GM21619 (cell line): ENCODE data around the gene ISYNA1.

Experiments
- ATAC-seq: cut with Tn5 transposase; IDR thresholded peaks from one replicate; pipeline ENCODE4 v1.9.1; 2021; ENCODE audit not compliant: unreplicated experiment

Gene ISYNA1

DNA sequence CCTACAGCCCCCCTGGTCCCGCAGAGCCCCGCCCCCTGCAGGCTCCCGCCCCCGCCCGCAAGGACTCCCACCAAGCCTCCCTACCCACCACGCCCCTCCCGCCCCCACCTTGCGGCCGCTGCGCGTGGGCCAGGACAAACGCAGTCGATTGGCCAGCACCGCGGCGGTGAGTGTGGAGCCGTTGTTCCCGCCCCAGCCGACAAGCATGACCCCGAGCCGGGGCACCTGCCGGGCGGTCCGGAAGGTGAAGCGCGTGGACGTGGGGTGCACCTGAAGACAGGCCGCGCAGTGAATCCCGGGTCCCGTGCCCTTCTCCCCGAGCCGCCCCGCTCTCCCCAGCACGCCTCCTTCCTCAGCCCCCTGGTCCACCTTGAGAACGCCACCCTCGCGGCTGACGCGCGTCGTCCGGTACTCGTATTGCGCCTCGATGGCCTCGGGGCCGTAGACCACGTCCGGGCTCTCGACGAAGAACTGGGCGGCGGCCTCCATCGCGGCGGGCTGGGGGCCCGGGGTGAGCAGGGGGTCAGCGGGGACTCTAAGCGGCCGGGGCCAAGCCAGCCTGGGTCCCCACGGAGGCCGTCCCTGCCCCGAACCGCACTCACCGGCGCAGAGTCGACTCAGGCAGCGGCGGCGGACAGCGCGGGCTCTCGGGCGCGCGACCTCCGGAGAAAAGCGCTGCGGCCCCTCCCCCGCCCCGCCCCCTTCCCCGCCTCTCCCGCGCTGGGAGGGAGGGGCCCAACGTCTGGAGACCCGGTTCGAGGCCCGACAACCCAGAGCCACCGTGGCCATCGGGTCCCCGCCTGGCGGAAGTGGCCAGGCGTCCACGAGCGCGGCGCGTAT is at the start of gene ISYNA1:
TSS of gene ISYNA1 (minus strand) at position 643 of the 840 bp plus-strand sequence. CDS start at position 489, 154 bp downstream.
- ATAC-seq = no peak

DNA sequence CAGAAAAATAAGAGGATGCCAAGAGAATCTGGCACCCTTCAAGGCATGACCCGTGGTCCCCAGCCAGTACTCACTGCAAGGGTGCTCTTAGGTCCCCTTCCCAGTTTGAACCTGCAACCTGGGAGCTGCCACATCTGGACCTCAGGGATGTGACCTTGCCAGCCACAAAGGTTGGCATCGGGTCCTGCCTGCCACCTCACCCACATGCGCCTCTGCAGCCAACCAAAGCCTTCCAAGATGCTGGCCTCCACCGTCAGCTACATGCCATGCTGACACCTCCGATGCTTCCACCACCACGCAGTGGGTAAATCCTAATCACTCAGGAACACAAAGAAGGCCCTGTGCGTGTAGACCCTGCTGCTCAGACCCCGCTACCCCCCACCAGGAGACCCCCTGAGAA is 48.8 kb upstream of the ISYNA1 start:
- no peak for ATAC-seq

DNA sequence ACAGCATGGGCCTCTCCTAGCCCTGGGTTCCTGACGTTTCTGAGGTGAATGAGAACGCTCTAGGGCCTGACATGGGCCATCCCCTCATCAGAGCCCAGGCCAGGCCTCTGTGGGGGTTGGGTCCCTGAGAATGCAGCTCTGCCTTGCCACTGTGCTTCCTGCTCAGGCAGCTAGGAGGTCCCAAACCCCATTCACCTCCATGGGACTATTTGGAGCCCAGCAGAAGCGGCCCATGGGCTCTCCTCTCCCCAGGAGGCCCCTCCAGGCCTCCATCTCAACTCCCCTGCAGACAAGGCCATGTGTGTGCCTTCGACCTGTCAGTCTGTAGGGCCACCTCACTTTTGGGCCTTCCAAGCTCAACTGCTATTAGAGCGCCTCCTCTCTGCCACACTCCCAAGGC is 47.1 kb upstream of the ISYNA1 start:
- ATAC-seq = no peak

DNA sequence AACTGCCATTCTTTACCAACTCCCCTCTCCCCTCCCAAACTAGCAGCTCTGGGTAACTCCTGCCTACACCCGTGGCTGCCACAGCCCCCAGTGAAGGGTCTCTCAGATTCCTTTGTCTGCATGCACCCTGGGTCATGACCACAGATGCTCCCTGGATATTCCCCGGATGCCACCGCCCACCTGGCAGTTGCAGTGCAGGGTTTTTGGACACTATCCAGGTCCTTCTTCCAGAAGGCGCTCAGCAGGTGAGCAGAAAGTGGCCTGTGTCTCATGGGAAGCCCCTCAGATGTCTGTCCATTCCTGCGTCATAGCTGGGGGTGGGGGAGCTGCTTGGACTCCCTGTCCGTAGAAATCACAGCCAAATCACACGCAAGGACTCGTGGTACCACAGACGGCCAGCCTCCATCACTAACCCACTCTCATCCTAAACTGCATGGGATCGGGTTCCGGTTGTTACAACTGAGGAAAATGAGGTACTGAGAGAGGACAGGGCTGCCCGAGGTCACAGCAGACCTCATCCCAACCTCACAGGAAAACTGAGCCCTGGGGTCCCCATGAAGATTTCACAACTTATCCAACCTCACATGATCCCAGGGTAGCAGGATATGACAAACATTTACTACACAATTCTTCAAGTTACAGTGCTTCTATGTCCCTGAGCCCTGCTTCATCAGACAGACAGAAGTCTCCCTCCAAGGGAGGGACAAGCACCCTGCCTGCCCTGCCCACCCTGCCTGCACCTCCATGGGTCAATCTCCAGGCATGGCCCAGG is 45.4 kb upstream of the ISYNA1 start:
- ATAC-seq = no peak

DNA sequence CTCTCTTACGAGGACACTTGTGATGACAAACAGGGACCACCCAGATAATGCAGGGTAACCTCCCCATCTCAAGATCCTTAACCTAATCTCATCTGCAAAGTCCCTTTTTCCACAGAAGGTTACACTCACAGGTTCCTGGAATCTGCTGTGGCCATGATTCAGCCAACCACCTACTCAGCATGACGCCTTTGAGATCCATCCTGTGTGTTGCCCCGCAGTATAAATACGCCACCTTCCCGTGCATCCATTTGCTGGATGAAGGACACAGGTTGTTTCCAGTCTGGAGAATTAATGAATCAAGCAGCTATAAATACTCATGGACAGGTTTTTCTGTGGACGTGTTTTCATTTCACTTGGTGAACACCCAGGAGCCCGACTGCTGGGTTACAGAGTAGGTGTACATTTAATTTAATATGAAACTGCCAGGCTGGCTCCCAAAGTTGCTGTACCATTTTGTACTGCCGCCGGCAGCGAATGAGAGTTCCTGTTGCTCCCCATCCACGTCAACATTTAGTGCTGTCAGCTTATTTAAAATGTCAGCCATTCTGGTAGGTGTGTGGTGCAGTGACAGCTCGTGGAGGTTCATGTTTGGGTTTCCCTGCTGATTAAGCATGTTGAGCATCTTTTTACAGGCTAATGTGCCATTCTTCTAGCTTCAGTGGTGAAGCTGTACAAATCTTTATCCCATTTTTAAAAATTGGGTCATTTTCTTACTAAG is 43.7 kb upstream of the ISYNA1 start:
- no peak for ATAC-seq

DNA sequence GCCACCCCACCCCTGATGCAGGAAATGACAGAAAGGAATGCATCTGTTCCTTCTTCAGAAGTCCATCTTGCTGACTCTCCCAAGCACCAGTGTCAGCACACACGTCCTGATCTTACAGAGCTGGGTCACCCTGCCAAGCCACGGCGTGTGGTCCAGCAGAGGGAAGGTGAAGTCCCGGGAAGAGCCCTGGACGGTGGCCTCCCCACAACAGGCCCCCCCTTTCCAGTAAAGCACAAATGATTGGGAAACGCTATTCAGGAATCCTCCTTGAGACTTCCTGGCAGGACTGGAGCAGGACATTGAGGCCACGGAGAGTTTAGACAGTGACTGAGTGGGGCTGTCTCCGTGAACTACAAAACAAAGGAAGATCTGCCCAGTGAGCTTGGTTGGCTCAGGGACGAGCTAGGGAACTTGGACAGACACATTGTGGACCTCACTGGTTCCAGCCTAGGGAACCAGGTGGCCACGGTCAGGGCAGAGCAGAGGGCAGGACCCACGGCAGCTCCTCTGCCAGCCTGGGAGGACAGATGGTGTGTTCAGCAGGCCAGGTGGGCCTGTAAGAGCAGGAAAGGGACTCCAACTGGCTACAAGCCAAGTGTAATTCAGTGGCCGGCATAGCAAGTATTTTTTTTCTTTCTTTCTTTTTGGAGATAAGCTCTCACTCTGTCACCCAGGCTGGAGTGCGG is 42.2 kb upstream of the ISYNA1 start:
- no peak for ATAC-seq

DNA sequence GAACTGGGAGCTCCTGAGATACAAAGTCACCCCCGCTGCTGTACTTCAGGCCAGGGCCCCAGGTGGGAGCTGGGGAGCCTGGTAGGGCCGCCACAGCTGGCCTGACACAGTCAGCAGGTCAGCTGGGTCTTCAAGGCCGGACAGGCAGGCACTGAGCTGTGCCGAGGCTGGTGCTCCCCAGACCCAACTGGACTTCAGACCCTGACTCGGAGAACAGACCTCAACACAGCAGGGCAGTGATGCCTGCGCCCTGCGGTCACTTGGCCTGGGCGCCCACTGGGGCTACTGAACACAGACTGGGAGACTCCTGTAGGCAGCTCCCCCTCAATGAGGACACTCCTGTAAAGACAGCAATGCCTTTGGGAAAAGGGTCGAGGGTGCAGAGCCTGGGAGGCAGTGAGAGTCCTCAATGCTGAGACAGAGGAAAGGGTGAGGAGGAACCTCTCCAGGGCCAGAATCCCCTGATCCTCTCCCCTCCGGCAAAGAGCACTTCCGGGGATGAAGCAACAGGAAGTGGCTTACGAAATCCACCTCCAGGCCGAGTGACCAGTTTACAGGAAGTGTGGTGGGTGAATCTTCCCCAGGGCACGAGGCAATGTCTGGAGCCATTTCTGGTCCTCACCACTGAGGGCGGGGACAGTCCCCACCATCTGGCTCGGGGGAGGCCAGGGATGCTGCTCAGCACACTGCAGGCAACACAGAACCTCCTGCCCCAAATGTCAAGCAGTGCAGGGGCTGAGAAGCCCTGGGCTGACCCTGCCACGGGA is 40.8 kb upstream of the ISYNA1 start:
- ATAC-seq = peak; percentile 59

DNA sequence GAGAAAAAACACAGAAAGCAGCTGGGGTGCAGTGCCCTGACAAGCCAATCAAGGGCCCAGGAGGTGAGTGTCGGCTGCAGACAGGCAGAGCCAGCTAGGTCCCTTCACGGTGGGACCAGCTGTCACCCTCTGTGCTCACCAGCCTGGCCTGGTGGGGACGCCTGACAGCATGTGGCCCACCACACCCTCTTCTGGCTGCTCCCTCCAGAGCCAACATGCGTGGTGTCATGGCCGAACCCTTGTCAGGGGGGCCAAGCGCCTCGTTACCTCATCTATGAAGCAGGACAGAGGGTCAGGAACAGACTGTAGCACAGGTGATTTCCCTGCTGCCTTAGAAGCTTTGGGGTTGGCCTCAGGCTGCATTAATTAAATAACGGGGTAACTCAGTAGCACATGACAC is 40.0 kb upstream of the ISYNA1 start:
- ATAC-seq = no peak

DNA sequence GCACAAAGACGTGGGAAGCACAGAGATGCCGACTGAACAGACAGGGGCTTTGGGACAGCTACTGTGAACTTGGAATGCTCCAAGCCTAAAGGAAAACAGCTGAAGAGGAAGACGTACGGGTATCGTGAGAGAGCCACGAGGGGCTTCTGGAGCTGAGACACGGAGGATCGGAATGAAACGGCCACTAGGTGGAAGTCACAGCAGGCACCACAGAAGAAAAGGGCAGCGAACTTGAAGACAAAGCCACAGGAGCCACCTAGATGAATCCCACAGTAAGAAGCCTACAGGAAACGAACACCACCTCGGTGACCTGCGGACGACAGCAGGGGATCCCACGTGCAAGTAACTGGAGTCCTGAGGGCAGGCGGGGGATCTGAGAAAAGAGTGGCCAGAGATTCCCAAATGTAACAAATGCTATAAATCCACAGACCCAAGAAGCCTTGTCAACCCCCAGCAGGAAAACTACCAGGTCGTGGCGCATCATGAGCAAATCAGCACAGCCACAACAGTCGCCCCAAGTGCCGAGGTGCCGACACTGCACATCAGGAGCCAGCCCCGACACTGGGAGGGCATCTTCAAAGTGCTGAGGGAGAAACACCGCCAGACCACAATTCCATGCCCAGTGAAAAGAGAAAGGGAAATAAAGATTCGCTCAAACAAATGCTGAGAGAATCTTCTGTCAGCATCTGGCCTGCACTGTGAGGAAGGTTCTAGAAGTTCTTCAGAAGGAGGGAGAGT is 39.3 kb upstream of the ISYNA1 start:
- ATAC-seq = no peak

DNA sequence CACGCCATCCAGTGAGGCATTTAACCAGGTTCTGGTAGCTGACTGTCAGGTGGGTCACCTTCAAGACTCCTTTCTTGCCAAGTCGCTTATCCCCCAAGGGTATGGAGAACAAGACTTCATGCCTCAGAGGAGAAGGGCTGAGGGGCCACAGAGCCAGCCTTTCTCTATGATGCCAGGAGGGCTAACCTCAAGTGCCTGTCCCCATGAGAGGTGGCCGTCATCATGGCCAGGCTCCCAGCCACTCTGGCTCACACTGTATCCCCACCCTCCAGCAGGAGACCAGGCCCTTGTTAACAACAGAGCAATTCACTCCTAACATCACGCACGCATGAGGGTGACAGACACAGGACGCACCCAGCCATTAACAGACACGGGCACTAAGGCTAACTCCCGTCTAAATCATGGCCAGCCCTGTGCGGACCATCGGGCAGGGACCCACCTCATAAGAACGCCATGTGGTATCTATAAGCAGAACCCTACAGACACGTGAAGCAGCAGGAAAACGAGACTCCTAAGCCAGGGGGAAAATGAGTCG is 38.6 kb upstream of the ISYNA1 start:
- ATAC-seq = no peak

DNA sequence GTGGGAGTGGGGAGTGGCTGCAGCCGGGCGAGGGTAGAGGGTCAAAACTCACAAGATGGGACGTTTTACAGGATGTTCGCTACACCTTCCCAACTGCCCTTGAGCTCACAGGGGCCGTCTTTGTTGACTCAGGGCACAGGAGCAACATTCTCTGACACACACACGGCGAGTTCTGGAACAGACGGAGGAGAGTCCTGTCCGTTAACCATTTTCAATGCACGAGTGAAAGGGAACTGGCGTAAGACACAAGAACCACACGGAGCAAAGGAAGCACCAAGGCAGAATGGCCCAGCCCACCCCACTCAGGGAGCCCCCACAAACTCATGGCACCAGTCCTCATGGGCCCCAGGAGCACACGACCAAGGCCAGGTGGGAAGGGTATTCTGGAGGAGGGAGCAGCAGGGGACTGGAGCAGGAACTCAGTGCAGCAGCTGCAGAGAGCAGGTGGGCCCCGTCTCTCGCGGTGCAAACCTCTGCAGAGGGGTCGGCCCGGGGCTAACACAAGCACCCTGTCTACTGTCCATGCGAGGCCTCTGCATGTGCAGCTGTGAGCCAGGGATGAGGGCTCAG is 37.9 kb upstream of the ISYNA1 start:
- ATAC-seq = no peak

DNA sequence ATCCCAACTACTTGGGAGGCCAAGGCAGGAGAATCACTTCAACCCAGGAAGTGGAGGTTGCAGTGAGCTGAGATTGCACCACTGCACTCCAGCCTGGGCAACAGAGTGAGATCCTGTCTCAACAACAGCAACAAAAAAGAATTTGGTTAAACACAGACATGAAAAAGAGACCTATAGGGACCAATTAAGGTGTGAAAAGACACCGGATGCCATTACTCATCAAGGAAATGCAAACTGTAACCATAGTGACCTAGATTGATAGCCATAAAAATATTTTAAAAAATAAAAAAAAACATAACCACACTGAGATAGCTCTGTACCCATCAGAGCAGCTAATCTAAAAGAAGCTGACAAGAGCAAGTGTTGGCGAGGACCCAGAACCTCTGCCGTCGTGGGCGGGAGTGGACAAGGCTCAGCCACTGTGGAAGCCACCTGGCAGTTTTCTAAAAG is 37.1 kb upstream of the ISYNA1 start:
- ATAC-seq = no peak

DNA sequence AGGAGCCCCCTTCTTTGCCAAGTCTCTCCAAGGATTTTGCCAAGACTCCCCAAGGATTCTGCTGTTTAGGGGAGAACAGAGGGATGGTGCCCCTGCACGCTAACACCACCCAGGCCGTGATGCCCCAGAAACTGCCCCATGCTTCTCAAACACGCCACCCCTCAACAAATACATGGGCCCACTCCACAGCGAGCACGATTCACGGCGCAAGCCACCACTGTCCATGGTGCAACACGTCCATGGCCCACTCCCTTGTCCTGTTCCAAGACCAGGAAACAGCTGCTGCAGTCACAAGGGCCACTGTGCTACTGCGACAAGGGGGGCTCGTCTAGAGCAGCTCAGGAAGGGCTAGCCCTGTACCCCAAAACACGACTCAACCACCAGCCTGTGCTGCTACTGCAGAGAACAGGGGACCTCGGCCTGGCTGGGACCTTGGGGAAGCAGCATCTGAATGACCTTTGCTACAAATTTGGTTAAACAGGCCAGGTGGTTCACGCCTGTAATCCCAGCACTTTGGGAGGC is 36.5 kb upstream of the ISYNA1 start:
- no peak for ATAC-seq

DNA sequence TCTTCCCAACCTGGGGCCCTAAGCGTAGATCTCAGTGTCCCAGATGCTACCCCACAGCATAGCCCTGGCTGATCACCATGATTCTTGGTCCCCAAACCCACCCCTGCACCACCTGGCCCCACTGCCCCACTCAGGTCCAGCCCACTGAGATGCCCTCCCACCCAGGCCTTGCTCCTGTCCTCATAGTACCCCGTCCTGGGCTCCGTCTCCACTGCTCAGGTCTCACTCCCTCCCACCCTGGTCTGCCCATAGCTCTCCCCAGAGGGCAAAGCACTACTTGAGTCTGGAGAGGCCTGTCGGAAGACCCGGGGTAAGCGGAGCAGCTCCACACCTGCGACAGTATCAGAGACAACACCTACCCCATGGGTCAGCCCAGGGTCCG is 35.8 kb upstream of the ISYNA1 start:
- ATAC-seq = no peak

DNA sequence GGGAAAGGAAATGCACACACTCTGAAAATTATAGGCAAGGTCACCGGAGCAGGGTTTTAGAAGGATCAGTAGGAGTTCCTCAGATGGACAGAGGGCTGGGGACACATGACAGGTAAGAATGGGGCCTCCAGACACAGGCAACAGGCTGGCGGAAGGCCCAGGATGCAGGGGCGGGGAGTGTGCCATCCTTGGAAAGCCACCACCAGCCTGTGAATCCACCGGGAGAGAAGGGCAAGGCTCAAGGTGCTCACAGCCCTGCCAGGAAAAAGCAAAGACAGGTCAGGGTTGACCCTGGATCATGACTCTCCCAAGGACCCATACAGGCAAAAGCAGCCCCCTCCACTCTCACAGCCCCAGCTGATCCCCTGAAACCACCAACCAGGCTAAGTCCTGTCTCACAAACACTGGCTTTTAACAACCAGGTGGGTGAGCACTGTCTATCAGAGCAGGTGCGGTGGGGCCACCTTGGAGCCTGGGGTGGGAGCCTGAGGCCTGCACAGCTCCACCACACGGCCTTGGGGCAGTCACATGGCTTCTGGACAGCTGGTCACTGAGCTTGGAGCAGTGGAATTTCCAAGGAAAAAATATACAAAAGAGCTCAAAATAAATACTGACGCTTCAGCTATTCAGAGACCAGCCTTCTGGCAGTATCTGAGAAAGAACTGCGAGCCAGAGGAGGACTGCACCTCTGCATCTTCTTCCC is 35.2 kb upstream of the ISYNA1 start:
- no peak for ATAC-seq

DNA sequence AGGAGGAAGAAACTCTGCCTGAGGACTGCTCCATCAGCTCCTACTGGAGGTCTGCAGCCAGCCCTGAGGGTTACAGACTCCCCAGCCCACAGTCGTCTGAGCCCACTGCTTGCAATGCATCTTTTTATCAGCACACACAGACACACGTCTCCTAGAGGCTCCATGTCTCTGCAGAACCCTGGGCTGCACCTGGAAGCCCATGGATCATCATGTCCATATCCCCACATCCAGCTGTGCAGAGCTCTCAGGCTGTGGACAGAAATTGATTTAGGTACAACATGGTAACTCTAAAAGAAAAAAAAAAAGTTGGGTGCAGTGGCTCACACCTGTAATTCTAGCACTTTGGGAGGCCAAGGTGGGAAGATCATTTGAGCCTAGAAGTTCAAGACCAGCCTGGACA is 32.9 kb upstream of the ISYNA1 start:
- no peak for ATAC-seq

DNA sequence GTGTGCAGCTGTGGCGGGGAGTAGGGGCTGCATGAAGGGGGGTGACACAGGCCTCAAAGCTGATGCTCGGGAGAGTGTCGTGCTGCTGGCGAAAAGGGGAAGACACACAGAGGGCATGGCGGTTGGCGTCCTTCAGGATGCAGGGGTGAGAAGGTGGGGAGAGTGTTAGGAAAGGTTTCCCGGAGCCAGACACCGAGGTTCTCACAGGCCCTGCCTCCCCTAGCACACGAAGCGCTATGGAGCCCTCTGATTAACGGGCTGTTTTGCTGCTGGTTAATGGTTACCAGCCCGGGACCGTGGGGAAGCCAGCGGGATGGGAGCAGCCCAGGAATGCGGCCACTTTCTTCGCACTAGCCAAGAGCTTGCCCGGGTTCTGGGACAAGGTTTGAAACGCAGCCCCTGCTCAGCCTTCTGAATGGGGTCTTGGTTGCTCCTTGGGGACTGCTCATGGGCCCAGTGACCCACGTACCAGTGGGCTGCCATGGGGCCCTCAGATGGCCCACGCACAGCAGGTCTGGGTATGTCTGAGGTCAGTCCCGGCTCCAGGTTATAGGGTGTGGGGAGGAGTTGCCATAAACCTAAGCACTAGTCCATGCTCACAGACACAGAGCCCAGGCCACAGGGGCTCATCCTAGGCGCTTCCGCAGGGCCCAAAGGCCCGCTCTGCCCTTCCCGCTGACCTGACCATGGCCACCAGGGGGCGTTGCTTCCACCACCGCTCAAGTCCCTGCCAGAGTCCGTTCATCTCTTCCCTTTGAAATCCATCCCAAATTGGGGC is 31.3 kb upstream of the ISYNA1 start:
- ATAC-seq = no peak
